Measurements from ENCODE around the gene PACRG. TPM values are rescaled to one million over a fixed set of nuclear protein-coding genes. Genes with fewer than 3 reads are reported as not detected.

The PACRG gene
- total RNA-seq, 2 donors from 2014 or later, result 0.70 to 1.3 TPM

GRCh38 chr6:162753775-162754174, 26.0 kb downstream of the PACRG start:
- DNase-seq (no peak), ATAC-seq (no peak)
- intact Hi-C loops (cut with DNase I, micrococcal nuclease), result no loop called here

GRCh38 chr6:162770136-162770535, 42.4 kb downstream of the PACRG start:
- no peak for DNase-seq
- no peak for ATAC-seq
- intact Hi-C loops (cut with DNase I, micrococcal nuclease), result no loop called here

GRCh38 chr6:162770955-162771354, 43.2 kb downstream of the PACRG start:
- DNase-seq, result no peak
- no peak for ATAC-seq
- intact Hi-C loops (cut with DNase I, micrococcal nuclease), result no loop called here

GRCh38 chr6:162772466-162772865, 44.7 kb downstream of the PACRG start:
- intact Hi-C loops (cut with DNase I, micrococcal nuclease), result no loop called here
- ATAC-seq, result no peak
- no peak for DNase-seq

GRCh38 chr6:162773996-162774395, 46.2 kb downstream of the PACRG start:
- no peak for ATAC-seq
- intact Hi-C loops (cut with DNase I, micrococcal nuclease), result no loop called here

GRCh38 chr6:162777091-162777490, 49.3 kb downstream of the PACRG start:
- DNase-seq (no peak), ATAC-seq (no peak)
- intact Hi-C loops (cut with DNase I, micrococcal nuclease), result no loop called here

More at GRCh38 chr6:162773996-162774395, 46.2 kb downstream of the PACRG start:
- no peak for DNase-seq

GRCh38 chr6:162778603-162779002, 50.8 kb downstream of the PACRG start:
- DNase-seq (no peak), ATAC-seq (no peak)
- intact Hi-C loops (cut with DNase I, micrococcal nuclease), result no loop called here

- DNase-seq, result no peak
- intact Hi-C loops (cut with DNase I, micrococcal nuclease), result no loop called here
- ATAC-seq, result no peak
Observed at GRCh38 chr6:162785632-162786242, 58.0 kb downstream of the PACRG start.

GRCh38 chr6:162798546-162799266, 70.9 kb downstream of the PACRG start:
- intact Hi-C loops (cut with DNase I, micrococcal nuclease), result no loop called here
- ATAC-seq, result no peak
- DNase-seq, result no peak

GRCh38 chr6:162814426-162814973, 86.7 kb downstream of the PACRG start:
- ATAC-seq, result no peak
- intact Hi-C loops (cut with DNase I, micrococcal nuclease), result no loop called here
- DNase-seq, result no peak

GRCh38 chr6:162817196-162817595, 89.4 kb downstream of the PACRG start:
- intact Hi-C loops (cut with DNase I, micrococcal nuclease), result no loop called here
- ATAC-seq, result no peak
- DNase-seq, result no peak

GRCh38 chr6:162819284-162819683, 91.5 kb downstream of the PACRG start:
- intact Hi-C loops (cut with DNase I, micrococcal nuclease), result no loop called here
- no peak for DNase-seq

GRCh38 chr6:162821102-162821501, 93.3 kb downstream of the PACRG start:
- DNase-seq, result no peak
- no peak for ATAC-seq
- intact Hi-C loops (cut with DNase I, micrococcal nuclease), result no loop called here

More at GRCh38 chr6:162819284-162819683, 91.5 kb downstream of the PACRG start:
- ATAC-seq, result no peak

- intact Hi-C loops (cut with DNase I, micrococcal nuclease), result no loop called here
- no peak for DNase-seq
- ATAC-seq, result no peak
Observed at GRCh38 chr6:162825597-162825996, 97.8 kb downstream of the PACRG start.

- intact Hi-C loops (cut with DNase I, micrococcal nuclease), result no loop called here
- DNase-seq (no peak), ATAC-seq (no peak)
Observed at GRCh38 chr6:162829013-162829742, 101.4 kb downstream of the PACRG start.

- ATAC-seq (no peak), DNase-seq (no peak)
- intact Hi-C loops (cut with DNase I, micrococcal nuclease), result no loop called here
Observed at GRCh38 chr6:162833776-162834175, 106.0 kb downstream of the PACRG start.

- ATAC-seq (no peak), DNase-seq (no peak)
- intact Hi-C loops (cut with DNase I, micrococcal nuclease), result no loop called here
Observed at GRCh38 chr6:162845972-162846371, 118.2 kb downstream of the PACRG start.

GRCh38 chr6:162846723-162847122, 118.9 kb downstream of the PACRG start:
- DNase-seq (no peak), ATAC-seq (no peak)
- intact Hi-C loops (cut with DNase I, micrococcal nuclease), result no loop called here

- intact Hi-C loops (cut with DNase I, micrococcal nuclease), result no loop called here
- DNase-seq (no peak), ATAC-seq (no peak)
Observed at GRCh38 chr6:162849269-162849668, 121.5 kb downstream of the PACRG start.

- ATAC-seq (no peak), DNase-seq (no peak)
- intact Hi-C loops (cut with DNase I, micrococcal nuclease), result no loop called here
Observed at GRCh38 chr6:162852192-162852591, 124.4 kb downstream of the PACRG start.
